Cardiac muscle cell (in vitro differentiated cells and primary cell): Measurements from ENCODE around the gene ZNF831. TPM values are rescaled to one million over a fixed set of nuclear protein-coding genes. Genes with fewer than 3 reads are reported as not detected.

ENCODE experiments used
- DNase-seq, 2 donors: peaks; one replicate each; pipeline versions ENCODE4 v3.0.0 to v3.0.0-alpha.2; 2010 to 2017; ENCODE audit warnings: low read depth in 1 of 2, low spot score in 1 of 2
- H3K27ac ChIP-seq: fragments of 200-600 bp; sonication (generic); 2 replicates; pipeline ENCODE4 v1.5.1; 2016
- H3K27me3 ChIP-seq: fragments of 200-600 bp; sonication (generic); 2 replicates; pipeline ENCODE4 v1.6.0; 2016; ENCODE audit warnings: control low read depth
- H3K36me3 ChIP-seq: fragments of 200-600 bp; sonication (generic); 2 replicates; pipeline ENCODE4 v1.5.1; 2016; ENCODE audit warnings: control low read depth
- H3K4me1 ChIP-seq: fragments of 200-600 bp; sonication (generic); 2 replicates; pipeline ENCODE4 v1.8.1; 2017; ENCODE audit warnings: low read depth, mild to moderate bottlenecking, mixed run types
- H3K4me3 ChIP-seq: fragments of 200-600 bp; sonication (generic); 2 replicates; pipeline ENCODE4 v1.5.1; 2016; ENCODE audit warnings: mild to moderate bottlenecking
- H3K9me3 ChIP-seq: fragments of 200-600 bp; sonication (generic); 2 replicates; pipeline ENCODE4 v1.5.1; 2017; ENCODE audit warnings: low read depth, mild to moderate bottlenecking, control low read depth
- CTCF ChIP-seq: IDR thresholded peaks from 2 replicates; pipeline ENCODE4 v1.5.1; 2012; ENCODE audit warnings: low read depth, mild to moderate bottlenecking, low read length
- polyA plus RNA-seq: library from polyadenylated mRNA; unstranded; fragments of >200 nt; fragmentation: Nextera tagmentation; extraction: Ambion mirVana; gene quantifications from 2 replicates; pipeline ENCODE4 v1.2.1, GENCODE V29; 2016
- total RNA-seq: library from RNA; depleted of rRNA; stranded (reverse); fragments of >200 nt; gene quantifications from 2 replicates; pipeline ENCODE4 v1.2.3, GENCODE V29; 2016

ZNF831 gene
- total and polyA plus RNA-seq, 2 experiments from 2014 or later, result not detected

GRCh38 chr20:59171986-59172385, 8.4 kb downstream of the ZNF831 start:
- Histone ChIP-seq H3K4me1 (no peaks in the 10 kb centered on the region), H3K4me3 (no peak overlapping the region), H3K9me3 (no peaks in the 10 kb centered on the region), H3K27me3 (no peaks in the 10 kb centered on the region), H3K27ac (no peak overlapping the region), H3K36me3 (no peaks in the 10 kb centered on the region)
- no peak for DNase-seq
- TF ChIP-seq CTCF, result no peak

GRCh38 chr20:59173938-59174491, 10.4 kb downstream of the ZNF831 start:
- Histone ChIP-seq H3K27me3 (no peaks in the 10 kb centered on the region), H3K36me3 (no peaks in the 10 kb centered on the region), H3K4me3 (no peak overlapping the region), H3K4me1 (no peaks in the 10 kb centered on the region), H3K27ac (no peak overlapping the region), H3K9me3 (no peaks in the 10 kb centered on the region)
- no peak for TF ChIP-seq CTCF
- DNase-seq, result no peak

GRCh38 chr20:59175002-59175401, 11.4 kb downstream of the ZNF831 start:
- Histone ChIP-seq H3K9me3 (no peaks in the 10 kb centered on the region), H3K4me3 (no peak overlapping the region), H3K4me1 (no peaks in the 10 kb centered on the region), H3K27me3 (no peaks in the 10 kb centered on the region), H3K27ac (no peak overlapping the region), H3K36me3 (no peaks in the 10 kb centered on the region)
- TF ChIP-seq CTCF, result no peak
- no peak for DNase-seq

GRCh38 chr20:59175861-59176260, 12.2 kb downstream of the ZNF831 start:
- Histone ChIP-seq H3K4me3 (no peak overlapping the region), H3K9me3 (no peaks in the 10 kb centered on the region), H3K27me3 (no peaks in the 10 kb centered on the region), H3K36me3 (no peaks in the 10 kb centered on the region), H3K27ac (no peak overlapping the region), H3K4me1 (no peaks in the 10 kb centered on the region)
- no peak for TF ChIP-seq CTCF
- no peak for DNase-seq

GRCh38 chr20:59176812-59177211, 13.2 kb downstream of the ZNF831 start:
- Histone ChIP-seq H3K27ac (no peak overlapping the region), H3K4me1 (no peaks in the 10 kb centered on the region), H3K4me3 (no peak overlapping the region), H3K9me3 (no peaks in the 10 kb centered on the region), H3K27me3 (no peaks in the 10 kb centered on the region), H3K36me3 (no peaks in the 10 kb centered on the region)
- no peak for DNase-seq
- no peak for TF ChIP-seq CTCF
